K562 treated with DMSO at 1 percent for 12 hours (cell line): Measurements from ENCODE around the gene AGPAT2. TPM values are rescaled to one million over a fixed set of nuclear protein-coding genes. Genes with fewer than 3 reads are reported as not detected.

Experiments used
- total RNA-seq: library from RNA; unstranded; fragments of 300-600 nt; gene quantifications from 2 replicates; pipeline ENCODE4 v1.2.3, GENCODE V29; 2022; ENCODE audit not compliant: insufficient read depth

The AGPAT2 gene
- 74.6 and 81.1 TPM in 2 replicates for total RNA-seq

GRCh38 chr9:136686794-136687711 lies at the start of gene AGPAT2:
Gene AGPAT2 (minus strand): TSS chr9:136687457. CDS start chr9:136687357, 100 bp downstream.

GRCh38 chr9:136711751-136712689 lies 24.8 kb upstream of the AGPAT2 start, which contains the start of gene DIPK1B:
Gene DIPK1B (plus strand): TSS chr9:136712572. CDS start chr9:136712666, 94 bp downstream.

GRCh38 chr9:136662656-136663581 lies 24.3 kb downstream of the AGPAT2 start, which contains the start of gene EGFL7:
Gene EGFL7 (plus strand): TSS chr9:136662916. CDS start chr9:136668283, 5,367 bp downstream.

Other genes with a start within 250 kb of the AGPAT2 start
- gene INPP5E, start 247.6 kb downstream of the AGPAT2 start, total RNA-seq, result 7.6 and 15.8 TPM in 2 replicates
- 24.6 and 71.5 TPM in 2 replicates for gene SEC16A, start 204.4 kb downstream of the AGPAT2 start, total RNA-seq
- gene NOTCH1, start 141.4 kb downstream of the AGPAT2 start, total RNA-seq, result 4.5 and 20.9 TPM in 2 replicates
- gene EGFL7, start 24.5 kb downstream of the AGPAT2 start, total RNA-seq, result 66.9 and 92.7 TPM in 2 replicates
- 11.1 and 12.0 TPM in 2 replicates for gene DIPK1B, start 25.1 kb upstream of the AGPAT2 start, total RNA-seq
- gene LCN10, start 55.5 kb upstream of the AGPAT2 start, total RNA-seq, result not detected in 2 replicates
- gene LCN6, start 61.1 kb upstream of the AGPAT2 start, total RNA-seq, result not detected in 2 replicates
- gene LCN8, start 70.8 kb upstream of the AGPAT2 start, total RNA-seq, result not detected in 2 replicates
- not detected in 2 replicates for gene LCN15, start 77.1 kb upstream of the AGPAT2 start, total RNA-seq
- gene TMEM141, start 103.9 kb upstream of the AGPAT2 start, total RNA-seq, result 32.1 and 71.4 TPM in 2 replicates
- 0.42 TPM in 1 of 2 replicates, not detected in the other for gene CCDC183, start 108.9 kb upstream of the AGPAT2 start, total RNA-seq
- gene RABL6, start 120.5 kb upstream of the AGPAT2 start, total RNA-seq, result 123 and 151 TPM in 2 replicates
- 6.5 and 14.3 TPM in 2 replicates for gene AJM1, start 155.0 kb upstream of the AGPAT2 start, total RNA-seq
- 119 and 244 TPM in 2 replicates for gene PHPT1, start 162.0 kb upstream of the AGPAT2 start, total RNA-seq
- 3.4 and 3.6 TPM in 2 replicates for gene MAMDC4, start 164.9 kb upstream of the AGPAT2 start, total RNA-seq
- gene EDF1, start 178.9 kb upstream of the AGPAT2 start, total RNA-seq, result 551 and 781 TPM in 2 replicates
- gene TRAF2, start 199.1 kb upstream of the AGPAT2 start, total RNA-seq, result 25.9 and 33.7 TPM in 2 replicates